LNCaP clone FGC (cell line): ENCODE results near the gene METAP1.

Source experiments
- DNase-seq: peaks from one replicate; pipeline ENCODE4 v3.0.0-alpha.2; 2011; ENCODE audit warnings: low read depth
- H3K4me3 ChIP-seq: 2 replicates; pipeline ENCODE4 v1.5.1; 2011; ENCODE audit warnings: mild to moderate bottlenecking, low read depth, low read length, control low read depth
- TF ChIP-seq, protein P1 (sequence below): IDR thresholded peaks from 2 replicates; pipeline ENCODE4 v1.5.1; 2012; ENCODE audit warnings: mild to moderate bottlenecking; ENCODE audit not compliant: control insufficient read depth, insufficient read depth; ENCODE audit errors: extremely low read depth

The METAP1 gene

DNA sequence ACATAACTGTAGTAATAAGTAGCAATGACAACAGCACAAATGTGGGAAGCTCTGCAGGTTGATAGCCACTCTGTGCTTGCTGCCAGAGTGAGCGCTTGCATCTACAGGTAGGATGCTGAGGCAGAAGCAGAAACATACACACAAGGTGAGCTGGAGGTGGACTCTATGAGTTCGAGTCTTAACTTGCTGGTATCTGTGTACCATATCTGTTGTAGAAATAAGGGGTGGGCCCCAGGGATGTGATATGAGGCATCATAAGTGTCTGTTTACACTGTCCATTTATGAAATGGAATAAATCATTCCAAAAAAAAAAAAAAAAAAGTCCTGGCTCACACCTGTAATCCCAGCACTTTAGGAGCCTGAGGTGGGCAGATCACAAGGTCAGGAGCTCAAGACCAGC lies 33.8 kb upstream of the METAP1 start:
- H3K4me3 ChIP-seq, result no peak overlapping the region
- no peak for DNase-seq
- TF ChIP-seq, protein P1, sequence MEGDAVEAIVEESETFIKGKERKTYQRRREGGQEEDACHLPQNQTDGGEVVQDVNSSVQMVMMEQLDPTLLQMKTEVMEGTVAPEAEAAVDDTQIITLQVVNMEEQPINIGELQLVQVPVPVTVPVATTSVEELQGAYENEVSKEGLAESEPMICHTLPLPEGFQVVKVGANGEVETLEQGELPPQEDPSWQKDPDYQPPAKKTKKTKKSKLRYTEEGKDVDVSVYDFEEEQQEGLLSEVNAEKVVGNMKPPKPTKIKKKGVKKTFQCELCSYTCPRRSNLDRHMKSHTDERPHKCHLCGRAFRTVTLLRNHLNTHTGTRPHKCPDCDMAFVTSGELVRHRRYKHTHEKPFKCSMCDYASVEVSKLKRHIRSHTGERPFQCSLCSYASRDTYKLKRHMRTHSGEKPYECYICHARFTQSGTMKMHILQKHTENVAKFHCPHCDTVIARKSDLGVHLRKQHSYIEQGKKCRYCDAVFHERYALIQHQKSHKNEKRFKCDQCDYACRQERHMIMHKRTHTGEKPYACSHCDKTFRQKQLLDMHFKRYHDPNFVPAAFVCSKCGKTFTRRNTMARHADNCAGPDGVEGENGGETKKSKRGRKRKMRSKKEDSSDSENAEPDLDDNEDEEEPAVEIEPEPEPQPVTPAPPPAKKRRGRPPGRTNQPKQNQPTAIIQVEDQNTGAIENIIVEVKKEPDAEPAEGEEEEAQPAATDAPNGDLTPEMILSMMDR, result no peak

DNA sequence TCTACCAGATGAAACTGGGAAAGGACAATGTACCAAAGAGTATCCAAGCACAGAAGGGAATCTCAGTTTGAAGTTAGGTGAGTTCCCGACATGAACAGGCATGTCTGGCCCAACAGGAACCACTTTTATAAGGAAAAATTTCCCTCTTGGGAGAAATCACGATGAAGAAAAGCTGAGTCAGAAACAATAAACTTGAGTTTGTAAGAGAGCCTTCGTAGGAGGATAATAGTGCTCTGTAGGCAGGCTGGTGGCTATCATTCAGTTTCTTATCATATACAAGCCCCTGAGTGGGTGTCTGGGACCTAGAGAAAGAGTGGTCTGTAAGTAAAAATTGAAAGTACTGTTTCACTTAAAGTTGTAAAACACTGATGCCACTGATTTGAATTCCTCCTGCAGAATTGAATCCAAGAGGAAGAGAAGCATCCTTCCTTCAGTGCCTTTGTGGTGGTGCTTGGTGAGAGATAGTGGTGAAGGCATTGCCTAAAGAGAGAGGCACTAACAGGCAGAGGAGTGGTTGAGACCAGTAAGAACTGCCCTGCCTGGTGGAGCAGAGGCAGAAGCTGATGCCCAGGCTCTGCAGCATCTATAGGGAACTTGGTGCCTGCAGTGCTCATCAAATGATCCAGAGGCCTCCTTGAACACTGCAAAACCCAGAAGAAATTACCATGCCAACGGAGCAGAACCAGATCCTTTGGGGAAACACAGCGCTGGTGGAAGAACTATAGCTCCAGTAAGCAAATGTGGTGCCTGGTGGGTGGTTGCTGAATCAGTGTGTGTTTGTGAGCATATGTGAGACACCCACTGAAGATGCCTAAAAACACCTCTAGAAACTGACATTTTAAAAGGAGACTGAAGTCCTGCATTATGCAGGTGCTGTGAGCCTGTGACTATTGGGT lies 31.7 kb upstream of the METAP1 start:
- TF ChIP-seq, protein P1, result no peak
- no peak for DNase-seq
- no peak overlapping the region for H3K4me3 ChIP-seq

DNA sequence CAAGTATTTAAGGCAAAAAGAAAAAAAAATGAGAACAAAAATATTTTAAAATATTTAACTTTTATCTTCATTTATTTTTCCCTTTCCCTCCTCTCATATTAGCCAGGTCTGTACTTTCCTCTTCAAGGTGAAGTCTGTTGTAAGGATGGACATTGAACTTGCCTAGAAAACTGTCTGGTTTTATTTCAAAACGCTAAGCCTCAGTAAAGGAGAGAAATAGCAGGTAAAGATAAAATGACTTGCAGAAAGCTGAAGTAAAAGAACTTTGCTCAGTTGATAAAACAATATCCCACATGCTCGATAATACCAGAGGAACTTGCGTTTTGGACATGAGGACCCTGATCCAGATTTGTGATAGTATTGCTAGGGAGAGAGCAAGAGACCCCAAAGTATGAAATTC lies 28.6 kb upstream of the METAP1 start:
- TF ChIP-seq, protein P1, result no peak
- DNase-seq, result no peak
- no peak overlapping the region for H3K4me3 ChIP-seq

DNA sequence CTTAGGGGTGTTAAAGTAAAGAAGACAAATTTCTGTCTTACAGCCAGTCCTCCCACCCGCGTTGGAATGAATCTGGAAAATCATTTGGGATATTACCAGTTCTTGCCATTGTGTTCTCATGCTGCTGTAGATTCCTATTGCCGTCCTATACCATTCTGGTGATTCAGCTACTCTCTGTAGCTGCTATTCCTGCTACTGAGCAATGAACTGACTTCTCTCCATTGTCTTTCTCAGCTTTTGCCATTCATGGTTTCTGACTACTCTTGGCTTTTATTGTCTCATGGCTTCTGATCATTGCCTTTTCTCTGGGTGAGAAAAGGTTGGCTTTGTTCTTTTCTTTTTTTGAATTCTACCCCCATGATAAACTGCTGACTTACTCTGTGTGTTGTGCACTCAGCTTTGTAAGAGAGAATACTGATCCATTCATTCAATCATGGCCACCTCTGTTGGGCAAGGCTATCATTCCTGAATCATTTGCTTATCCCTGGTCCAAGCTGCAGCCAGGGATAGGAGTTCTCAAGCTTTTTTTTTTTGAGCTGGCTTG lies 27.7 kb upstream of the METAP1 start:
- DNase-seq, result no peak
- TF ChIP-seq, protein P1, result no peak
- H3K4me3 ChIP-seq, result no peak overlapping the region

DNA sequence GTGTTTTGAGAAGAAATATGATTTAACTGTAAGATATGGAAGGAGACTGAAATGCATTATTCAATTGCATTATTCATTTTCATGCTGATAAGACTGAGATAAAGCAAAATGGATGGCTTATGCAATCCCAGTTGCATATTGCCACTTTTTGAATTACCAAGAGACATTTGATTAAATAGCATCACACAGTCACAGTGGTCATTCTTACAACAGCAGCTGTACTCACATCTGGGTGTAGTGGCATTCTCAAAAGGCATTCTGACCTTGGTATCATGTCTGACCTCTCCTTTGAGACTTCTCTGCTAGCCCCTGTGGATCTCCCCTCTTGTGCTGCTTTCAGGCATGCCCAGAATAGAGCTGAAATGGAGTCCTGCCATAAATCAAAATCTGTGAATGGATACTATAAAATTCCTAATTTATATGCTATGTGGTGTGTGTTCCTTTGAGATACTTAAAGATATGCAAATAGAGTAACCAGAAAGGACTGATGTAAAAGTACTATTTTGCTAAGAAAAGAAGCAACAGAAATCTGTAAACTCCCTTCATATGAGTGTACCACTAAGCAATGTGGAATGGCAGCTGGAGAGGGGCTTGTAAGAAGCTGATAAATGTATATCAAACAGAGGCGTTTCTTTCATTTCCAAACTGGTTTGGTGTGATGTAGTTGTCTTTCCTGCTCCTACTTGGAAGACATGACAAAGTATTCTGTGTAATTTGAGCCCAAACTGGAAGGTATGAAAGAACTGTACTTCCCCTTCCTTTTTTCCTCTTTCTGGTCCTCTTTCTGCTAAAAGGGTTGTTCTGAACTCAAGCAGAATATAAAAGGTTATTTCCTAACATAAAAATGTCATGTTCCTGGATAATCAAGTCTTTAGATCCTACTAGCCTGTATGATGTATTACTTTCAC lies 25.4 kb upstream of the METAP1 start:
- DNase-seq, result no peak
- H3K4me3 ChIP-seq, result no peak overlapping the region
- TF ChIP-seq, protein P1, result no peak

DNA sequence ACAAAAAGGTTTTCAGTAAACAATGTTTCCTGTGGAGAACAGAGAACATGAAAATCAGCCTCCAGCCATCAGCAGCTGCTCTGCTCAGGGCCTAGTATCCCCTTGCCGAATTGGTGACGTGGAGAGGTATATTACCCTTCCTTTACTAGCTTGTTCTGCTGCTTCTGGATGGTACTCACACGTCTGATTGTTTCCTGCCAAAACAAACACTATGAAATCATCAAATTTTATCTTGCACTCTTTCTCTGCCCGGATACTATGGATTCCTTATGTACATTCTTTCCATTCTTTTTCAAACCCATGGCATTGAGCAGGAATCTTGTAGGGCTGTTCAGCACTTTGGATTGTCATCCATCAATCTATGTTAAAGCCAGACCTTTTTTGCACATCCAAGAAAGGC lies 18.8 kb upstream of the METAP1 start:
- TF ChIP-seq, protein P1, result no peak
- peak; percentile 69 for DNase-seq
- H3K4me3 ChIP-seq, result no peak overlapping the region
